ENCODE measurements around the gene WNK3. TPM values are rescaled to one million over a fixed set of nuclear protein-coding genes. Genes with fewer than 3 reads are reported as not detected.

The WNK3 gene
- total and polyA plus RNA-seq, 7 donors = 0.01 to 0.34 (median 0.15) TPM

DNA sequence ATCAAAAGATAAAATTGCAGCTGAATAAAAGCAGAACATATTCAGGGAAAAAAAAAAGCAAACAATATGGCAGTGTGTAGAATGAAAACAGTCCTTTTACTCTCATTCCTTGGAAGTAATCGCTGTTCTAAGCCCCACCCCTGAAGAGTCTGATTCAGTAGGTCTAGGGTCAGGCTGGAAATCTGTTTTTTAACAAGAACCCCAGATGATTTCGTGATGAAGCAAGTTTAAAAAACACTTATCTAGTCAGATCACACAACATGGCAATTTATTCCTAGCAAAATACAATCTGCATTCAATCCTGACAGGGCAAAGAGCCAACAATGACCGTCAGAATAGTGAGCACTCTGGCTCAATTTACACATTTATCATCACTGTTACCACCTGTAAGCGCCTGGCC lies 190.9 kb downstream of the WNK3 start:
- H3K4me3 ChIP-seq = no peak overlapping the region
- ATAC-seq = no peak
- H3K4me1 ChIP-seq = no peaks in the 10 kb centered on the region
- intact Hi-C loops (cut with DNase I) = no loop called here
- H3K36me3 ChIP-seq (ENCODE audit: insufficient read depth in 1 of 2, low read depth in 1 of 2) = no peaks in the 10 kb centered on the region
- H3K27me3 ChIP-seq (ENCODE audit: insufficient read depth in 3 of 3, low read length in 2 of 3) = no peaks in the 10 kb centered on the region
- TF ChIP-seq, protein P1, sequence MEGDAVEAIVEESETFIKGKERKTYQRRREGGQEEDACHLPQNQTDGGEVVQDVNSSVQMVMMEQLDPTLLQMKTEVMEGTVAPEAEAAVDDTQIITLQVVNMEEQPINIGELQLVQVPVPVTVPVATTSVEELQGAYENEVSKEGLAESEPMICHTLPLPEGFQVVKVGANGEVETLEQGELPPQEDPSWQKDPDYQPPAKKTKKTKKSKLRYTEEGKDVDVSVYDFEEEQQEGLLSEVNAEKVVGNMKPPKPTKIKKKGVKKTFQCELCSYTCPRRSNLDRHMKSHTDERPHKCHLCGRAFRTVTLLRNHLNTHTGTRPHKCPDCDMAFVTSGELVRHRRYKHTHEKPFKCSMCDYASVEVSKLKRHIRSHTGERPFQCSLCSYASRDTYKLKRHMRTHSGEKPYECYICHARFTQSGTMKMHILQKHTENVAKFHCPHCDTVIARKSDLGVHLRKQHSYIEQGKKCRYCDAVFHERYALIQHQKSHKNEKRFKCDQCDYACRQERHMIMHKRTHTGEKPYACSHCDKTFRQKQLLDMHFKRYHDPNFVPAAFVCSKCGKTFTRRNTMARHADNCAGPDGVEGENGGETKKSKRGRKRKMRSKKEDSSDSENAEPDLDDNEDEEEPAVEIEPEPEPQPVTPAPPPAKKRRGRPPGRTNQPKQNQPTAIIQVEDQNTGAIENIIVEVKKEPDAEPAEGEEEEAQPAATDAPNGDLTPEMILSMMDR (IDR thresholded peaks at IDR 0.05) = no peak
- H3K27ac ChIP-seq = no peak overlapping the region
- DNase-seq = no peak
- WGBS, 3 donors = 43 to 60% (median 51%) methylated on average over 4 of the region's 4 CpGs
- no peaks in the 10 kb centered on the region for H3K9me3 ChIP-seq

DNA sequence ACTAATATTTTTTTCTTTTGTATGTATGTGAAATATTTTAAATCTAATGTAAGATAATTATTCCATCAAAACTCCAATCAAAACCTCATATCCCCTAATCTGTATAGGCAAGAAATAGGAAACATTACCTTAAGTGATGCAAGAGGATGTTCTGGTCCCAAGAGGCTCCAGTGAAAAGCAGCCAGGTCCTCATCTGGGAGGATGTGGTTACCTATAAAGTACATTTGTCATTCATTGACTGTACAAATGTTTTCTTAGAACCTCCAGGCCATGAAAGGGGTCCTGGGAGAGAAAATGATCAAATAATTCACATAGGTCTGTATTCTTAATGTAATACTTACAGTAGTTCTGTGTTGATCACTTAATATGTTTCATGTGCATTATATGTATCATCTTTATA lies 200.3 kb downstream of the WNK3 start:
- no peak for DNase-seq
- intact Hi-C loops (cut with DNase I) = no loop called here
- H3K4me3 ChIP-seq = no peak overlapping the region

More for the DNA sequence above, 200.3 kb downstream of the WNK3 start:
- Histone ChIP-seq H3K36me3 (ENCODE audit: insufficient read depth in 1 of 2, low read depth in 1 of 2) (peaks cover 0 to 5% of the 10 kb centered on the region in 2 donors), H3K27me3 (ENCODE audit: insufficient read depth in 3 of 3, low read length in 2 of 3) (no peaks in the 10 kb centered on the region), H3K9me3 (no peaks in the 10 kb centered on the region), H3K4me1 (no peaks in the 10 kb centered on the region), H3K27ac (no peak overlapping the region)
- TF ChIP-seq, protein P1 (IDR thresholded peaks at IDR 0.05) = no peak
- no peak for ATAC-seq

Other genes with a start within 250 kb of the WNK3 start
- gene FAM120C, start 174.8 kb downstream of the WNK3 start, total RNA-seq = 10 to 100 TPM in 1 of 4 donors, 1 to 10 TPM in 3; 6.6 to 13.0 (median 7.8) TPM
- 1 to 10 TPM; 4.9 to 7.6 (median 6.9) TPM for gene FAM120C, start 174.8 kb downstream of the WNK3 start, polyA plus RNA-seq
- 10 to 100 TPM; 21.9 to 32.7 (median 30.3) TPM for gene TSR2, start 82.4 kb upstream of the WNK3 start, total RNA-seq
- 10 to 100 TPM; 27.8 to 52.2 (median 30.7) TPM for gene TSR2, start 82.4 kb upstream of the WNK3 start, polyA plus RNA-seq
- gene FGD1, start 138.2 kb upstream of the WNK3 start, total RNA-seq = 1 to 10 TPM in 3 of 4 donors, under 1 TPM in 1; 0.84 to 2.1 (median 1.4) TPM
- under 1 TPM; 0.38 to 0.42 (median 0.40) TPM for gene FGD1, start 138.2 kb upstream of the WNK3 start, polyA plus RNA-seq
- gene GNL3L, start 172.2 kb upstream of the WNK3 start, total RNA-seq = 10 to 100 TPM; 30.7 to 36.1 (median 33.3) TPM
- 10 to 100 TPM in 2 of 3 donors, 1 to 10 TPM in 1; 8.1 to 20.8 (median 19.7) TPM for gene GNL3L, start 172.2 kb upstream of the WNK3 start, polyA plus RNA-seq

Data from psoas muscle (tissue), 8 donors.